GM12801 (cell line): ENCODE measurements around the gene TIPARP.

ENCODE experiments used
- TF ChIP-seq, protein P1 (sequence below): IDR thresholded peaks from one replicate; pipeline ENCODE4 v1.5.1; 2011; ENCODE audit warnings: control low read depth; ENCODE audit not compliant: insufficient read length; ENCODE audit errors: extremely low read depth

TIPARP gene

DNA sequence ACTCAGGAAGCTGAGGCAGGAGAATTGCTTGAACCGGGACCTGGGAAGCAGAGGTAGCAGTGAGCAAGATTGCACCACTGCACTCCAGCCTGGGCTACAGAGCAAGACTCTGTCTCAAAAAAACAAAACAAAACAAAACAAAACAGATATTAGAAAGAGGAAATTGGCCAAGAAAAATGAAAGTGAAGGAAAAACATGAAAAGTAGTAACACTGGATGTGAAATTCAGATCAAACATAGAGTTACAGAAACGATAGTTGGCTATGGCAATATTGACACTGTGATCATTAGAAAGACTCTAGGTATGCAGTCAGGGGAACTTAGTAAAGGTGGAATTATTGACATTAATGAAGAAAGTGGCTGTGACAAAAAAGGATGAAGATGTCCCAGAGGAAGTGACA, 13.2 kb upstream of the TIPARP start:
- TF ChIP-seq, protein P1, sequence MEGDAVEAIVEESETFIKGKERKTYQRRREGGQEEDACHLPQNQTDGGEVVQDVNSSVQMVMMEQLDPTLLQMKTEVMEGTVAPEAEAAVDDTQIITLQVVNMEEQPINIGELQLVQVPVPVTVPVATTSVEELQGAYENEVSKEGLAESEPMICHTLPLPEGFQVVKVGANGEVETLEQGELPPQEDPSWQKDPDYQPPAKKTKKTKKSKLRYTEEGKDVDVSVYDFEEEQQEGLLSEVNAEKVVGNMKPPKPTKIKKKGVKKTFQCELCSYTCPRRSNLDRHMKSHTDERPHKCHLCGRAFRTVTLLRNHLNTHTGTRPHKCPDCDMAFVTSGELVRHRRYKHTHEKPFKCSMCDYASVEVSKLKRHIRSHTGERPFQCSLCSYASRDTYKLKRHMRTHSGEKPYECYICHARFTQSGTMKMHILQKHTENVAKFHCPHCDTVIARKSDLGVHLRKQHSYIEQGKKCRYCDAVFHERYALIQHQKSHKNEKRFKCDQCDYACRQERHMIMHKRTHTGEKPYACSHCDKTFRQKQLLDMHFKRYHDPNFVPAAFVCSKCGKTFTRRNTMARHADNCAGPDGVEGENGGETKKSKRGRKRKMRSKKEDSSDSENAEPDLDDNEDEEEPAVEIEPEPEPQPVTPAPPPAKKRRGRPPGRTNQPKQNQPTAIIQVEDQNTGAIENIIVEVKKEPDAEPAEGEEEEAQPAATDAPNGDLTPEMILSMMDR: no peak

DNA sequence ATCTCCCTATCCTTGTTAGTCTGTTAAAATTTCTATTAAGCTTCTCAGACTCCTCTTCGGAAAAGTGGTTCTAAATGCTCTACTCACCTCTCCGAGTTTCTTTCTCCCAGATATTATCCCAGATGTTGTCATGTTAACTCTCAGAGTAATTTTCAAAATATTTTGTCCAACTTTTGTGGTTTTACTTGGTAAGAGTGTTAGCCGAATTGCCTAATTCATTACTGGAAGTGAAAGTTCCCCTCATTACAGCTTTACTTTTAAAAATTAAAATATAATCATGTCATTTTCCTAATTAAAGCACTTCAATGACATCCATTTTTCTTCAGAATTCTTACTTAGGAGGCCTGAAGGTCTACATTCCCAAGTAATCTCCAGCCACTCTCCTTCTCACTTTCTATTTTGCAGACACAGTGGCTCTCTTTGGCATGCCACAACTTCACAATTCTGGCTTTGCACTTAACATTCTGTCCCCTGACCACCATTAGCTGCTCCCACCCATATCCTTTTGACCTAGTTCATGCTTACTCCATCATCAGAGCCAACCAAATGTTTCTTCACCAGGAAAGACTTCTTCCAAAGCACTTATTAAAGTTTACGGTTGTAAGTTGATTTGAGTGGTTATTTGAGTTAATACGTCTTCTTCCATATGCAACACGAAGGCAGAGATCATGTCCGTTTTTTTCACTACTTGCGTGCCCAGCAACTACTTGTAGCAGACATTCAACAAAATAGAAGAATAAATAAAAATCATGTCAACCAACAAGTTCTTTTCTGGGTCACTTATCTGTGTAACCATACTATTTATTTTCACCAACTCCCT, 10.2 kb upstream of the TIPARP start:
- TF ChIP-seq, protein P1: no peak

DNA sequence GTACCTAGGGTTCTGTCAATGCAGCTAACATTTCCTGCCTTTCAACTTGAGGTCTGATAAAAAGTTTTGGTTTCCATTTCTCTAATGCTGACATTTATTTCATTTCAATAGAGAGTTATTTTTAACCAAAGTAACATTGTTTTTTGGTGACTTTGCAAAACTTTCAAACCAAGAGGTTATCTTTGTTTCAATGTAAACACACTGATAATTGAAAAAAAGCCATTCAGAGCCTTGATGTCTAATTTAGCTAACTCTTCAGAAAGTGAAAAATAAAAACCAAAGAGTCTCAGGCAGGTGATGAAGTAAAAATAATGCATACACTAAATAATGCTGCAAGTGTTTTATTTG, 9.6 kb upstream of the TIPARP start:
- TF ChIP-seq, protein P1: no peak

DNA sequence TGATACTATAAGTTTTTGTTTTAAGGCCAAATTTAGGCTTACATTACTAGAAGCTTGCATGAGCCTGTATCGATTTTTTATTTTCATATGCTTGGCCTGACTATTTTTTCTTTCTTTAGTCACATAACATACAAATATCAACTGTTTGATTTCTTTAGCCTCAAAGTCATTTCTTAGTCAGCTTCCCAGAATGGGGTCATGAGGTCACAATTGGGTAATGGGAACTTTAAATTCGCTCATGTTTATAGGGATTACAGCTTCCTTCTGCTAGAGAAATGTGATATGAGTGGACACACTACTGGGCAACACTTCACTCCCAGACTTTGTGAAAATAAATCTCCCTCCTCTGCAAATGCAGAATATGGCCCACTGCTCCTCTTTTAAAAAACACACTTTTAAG, 9.1 kb upstream of the TIPARP start:
- TF ChIP-seq, protein P1: no peak

DNA sequence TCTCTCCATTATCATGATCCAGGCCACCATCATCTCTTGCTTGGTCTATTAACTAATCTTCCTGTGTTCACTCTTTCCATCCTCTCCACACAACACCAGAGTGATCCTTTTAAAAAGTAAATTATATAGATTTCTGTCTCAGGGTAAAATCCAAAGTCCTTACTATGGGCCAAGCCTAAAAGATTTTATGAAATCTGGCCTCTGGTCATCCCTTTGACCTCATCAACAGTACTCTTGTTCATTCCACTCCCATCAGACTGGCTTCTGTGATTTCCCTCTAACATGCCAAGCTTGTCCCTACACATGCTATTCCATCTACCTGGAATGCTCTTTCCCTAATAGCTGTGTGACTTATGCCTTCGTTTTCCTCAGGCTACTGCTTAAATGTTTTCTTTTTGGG, 8.3 kb upstream of the TIPARP start:
- TF ChIP-seq, protein P1: no peak

DNA sequence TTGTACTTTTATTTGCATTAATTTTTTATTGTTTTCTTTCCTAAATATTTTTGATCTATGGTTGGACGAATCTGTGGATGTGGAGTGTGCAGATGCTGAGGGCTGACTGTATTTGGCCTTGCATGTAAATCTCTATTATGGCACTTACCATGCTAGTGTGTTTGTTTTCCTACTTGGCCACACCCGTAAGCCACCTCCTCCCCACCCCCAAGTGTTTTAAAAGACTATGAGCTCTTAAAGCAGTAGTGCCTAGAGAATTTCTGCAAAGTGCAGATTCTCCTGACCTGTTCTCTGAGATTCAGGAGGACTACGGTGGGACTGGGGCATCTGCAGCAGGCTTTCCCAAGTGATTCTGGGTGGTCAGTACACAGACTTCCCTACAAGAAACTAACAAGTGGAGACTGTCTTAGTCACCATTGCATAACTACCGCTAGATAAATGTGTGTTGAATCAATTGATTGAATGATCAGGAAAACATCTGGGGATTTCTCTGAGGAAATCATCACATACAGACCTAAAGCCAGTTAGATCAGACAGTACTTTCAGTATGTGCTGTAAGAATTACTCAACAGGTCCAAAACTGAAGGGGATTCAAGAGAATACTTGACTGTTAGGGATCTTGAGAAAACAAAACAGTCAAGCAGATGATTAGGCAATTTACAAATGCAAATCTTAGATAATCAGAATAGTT, 6.2 kb upstream of the TIPARP start:
- TF ChIP-seq, protein P1: no peak

DNA sequence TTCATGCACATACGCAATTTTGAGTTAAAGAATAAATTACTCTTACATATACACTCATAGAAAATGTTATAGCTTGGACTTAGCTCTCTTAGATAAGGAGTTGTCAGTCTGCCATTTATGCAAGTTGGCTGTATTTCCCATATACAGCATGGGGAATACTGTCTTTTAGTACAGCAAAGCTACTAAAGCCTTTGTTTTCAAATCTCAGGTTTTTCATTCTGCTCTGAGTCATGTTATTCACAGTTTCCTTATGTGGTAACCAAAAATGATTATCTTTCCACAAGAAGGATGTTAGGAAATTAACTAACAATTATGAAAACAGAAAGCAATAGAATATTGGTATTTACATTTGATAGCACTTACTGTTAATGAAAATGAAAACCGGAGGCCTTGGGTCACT, 4.3 kb upstream of the TIPARP start:
- TF ChIP-seq, protein P1: no peak
